NCI-H510A (cell line): Measurements from ENCODE around the gene NTN4.
"Not testable (repeated sequence)": the region's sequence is repeated elsewhere in the genome, so short reads cannot be mapped to it uniquely, and the experiment has no call there.

Experiments used
- DNase-seq: peaks from one replicate; lab custom pipeline; 2025; lab: John Stamatoyannopoulos, UW

The NTN4 gene

GRCh38 chr12:95623554-95624170, 166.9 kb downstream of the NTN4 start:
- no peak for DNase-seq

DNA sequence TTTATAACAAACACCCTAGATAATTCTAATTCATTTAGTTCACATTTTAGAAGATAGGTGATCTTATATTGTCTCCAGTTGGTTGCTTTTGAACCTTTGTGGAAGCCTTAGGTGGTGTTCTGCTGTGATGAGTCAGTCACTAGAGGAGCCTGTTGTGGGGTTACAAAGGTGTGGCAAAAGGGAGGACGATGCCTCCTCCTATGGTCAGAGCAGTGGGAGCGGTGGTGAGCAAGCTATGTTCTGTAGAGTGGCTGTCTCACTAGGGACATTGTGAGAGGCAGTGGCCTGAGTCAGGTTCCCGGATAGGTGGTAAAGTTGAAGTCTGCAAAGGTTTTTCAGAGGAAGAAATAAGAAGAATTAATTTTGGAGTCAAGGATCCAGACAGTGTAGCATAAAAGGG, 167.7 kb downstream of the NTN4 start:
- DNase-seq, result no peak

DNA sequence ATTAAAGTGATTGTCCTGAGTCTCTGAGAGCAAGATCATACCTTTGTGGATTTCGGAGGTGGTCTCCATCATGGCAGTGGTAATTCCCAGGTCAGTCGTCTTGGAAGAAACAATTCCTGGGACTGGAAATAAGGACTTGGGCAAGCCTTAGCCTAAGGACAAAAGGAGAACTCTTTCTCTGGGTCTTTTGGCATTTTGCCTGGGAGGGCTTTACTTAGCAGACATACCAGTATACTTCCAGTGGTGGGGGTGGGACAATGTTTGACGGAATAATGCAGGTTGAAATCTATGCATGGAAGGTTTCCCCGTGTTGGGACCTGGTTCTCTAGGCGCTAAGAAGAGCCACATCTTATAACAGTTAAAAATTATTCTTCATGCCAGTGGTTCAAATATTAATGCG, 168.8 kb downstream of the NTN4 start:
- DNase-seq, result no peak

DNA sequence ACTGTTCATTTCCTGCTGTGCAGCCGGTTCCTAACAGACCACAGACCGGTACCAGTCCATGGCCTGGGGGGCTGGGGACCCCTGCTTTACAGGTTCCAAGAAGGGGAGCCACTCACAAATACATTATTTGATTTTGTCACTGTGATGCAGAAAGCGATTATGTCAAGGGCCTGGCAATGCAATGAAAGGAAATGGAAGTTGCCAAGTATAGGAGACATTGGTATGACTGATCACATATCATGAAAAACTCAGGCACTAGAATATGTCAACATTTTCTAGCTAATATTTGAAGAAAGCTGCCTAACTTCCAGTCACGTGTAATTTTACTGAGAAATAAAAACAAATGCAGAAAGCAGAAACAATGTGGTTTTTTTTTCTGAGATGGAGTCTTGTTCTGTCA, 170.4 kb downstream of the NTN4 start:
- DNase-seq, result no peak

DNA sequence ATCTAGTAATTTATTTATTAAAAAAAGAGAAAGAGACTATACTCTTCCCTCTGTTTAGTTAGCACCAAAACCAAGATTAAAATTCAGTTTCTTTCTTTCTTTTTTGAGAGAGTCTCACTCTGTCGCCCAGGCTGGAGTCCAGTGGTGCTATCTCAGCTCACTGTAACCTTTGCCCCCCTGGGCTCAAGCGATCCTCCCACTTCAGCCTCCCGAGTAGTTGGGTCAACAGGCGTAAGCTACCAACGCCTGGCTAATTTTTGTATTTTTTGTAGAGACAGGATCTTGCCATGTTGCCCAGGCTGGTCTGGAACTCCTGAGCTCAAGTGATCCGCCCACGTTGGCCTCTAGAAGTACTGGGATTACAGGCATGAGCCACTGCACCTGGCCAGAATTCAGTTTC, 174.1 kb downstream of the NTN4 start:
- DNase-seq, result not testable (repeated sequence)

DNA sequence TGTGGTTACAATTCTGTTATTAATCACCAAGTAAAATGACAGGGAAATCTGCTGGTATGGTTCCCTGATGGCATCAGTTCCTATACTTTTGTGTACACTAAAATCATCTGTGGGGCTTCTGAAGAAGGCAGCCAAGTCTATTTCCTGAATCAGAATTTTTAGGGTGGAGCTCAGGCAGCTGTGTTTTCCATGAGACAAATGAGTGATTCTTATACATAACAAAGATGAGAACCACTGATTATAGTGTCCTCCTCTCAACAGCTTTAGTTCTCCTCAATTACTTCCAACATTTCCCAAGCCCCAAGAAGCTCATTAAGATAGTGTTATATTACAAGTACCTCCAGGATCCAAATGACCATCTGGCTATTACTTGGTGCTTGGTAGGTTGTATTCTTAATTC, 174.8 kb downstream of the NTN4 start:
- DNase-seq, result no peak

GRCh38 chr12:95614390-95614982, 176.1 kb downstream of the NTN4 start:
- DNase-seq, result no peak

GRCh38 chr12:95613021-95613420, 177.5 kb downstream of the NTN4 start:
- no peak for DNase-seq

GRCh38 chr12:95611676-95612309, 178.8 kb downstream of the NTN4 start:
- DNase-seq, result no peak

- DNase-seq, result no peak
These were observed 182.1 kb downstream of the NTN4 start for GRCh38 chr12:95608252-95609033.
